Testis (tissue), 3 donors: ENCODE measurements around the gene FAAH. TPM values are rescaled to one million over a fixed set of nuclear protein-coding genes. Genes with fewer than 3 reads are reported as not detected.

Experiments
- DNase-seq: peaks from one replicate; pipeline ENCODE4 v3.0.0-alpha.2; 2019
- H3K27ac ChIP-seq, 2 donors: fragments of 200-600 bp; sonication (generic); one replicate each; pipeline ENCODE4 v1.5.1; 2019
- H3K27me3 ChIP-seq: fragments of 200-600 bp; sonication (generic); one replicate; pipeline ENCODE4 v1.5.1; 2019
- H3K36me3 ChIP-seq: fragments of 200-600 bp; sonication (generic); one replicate; pipeline ENCODE4 v1.5.1; 2017; ENCODE audit warnings: low read depth; ENCODE audit errors: missing control alignments
- H3K4me1 ChIP-seq: fragments of 200-600 bp; sonication (generic); one replicate; pipeline ENCODE4 v1.5.1; 2019
- H3K4me3 ChIP-seq, 2 donors: fragments of 200-600 bp; sonication (generic); one replicate each; pipeline ENCODE4 v1.5.1; 2017 to 2019
- H3K9me3 ChIP-seq: fragments of 200-600 bp; sonication (generic); one replicate; pipeline ENCODE4 v1.5.1; 2017
- POLR2A ChIP-seq: fragments of 450-650 bp; IDR thresholded peaks from one replicate; pipeline ENCODE4 v1.6.1; 2017; ENCODE audit warnings: antibody characterized with exemption, mild to moderate bottlenecking, moderate library complexity
- WGBS, 2 donors: methylation state at CpG; one replicate each; pipeline ENCODE4 v1.1.5; 2018; 5-methylcytosine and 5-hydroxymethylcytosine counted together
- intact Hi-C: fragments of 100-400 bp; cut with DNase I; formaldehyde crosslinking; loops from one replicate; pipeline ENCODE4 v1.15.1; 2023; ENCODE audit warnings: low total_unique reads
- polyA plus RNA-seq: library from polyadenylated mRNA; stranded (reverse); fragments of 350-450 nt; fragmentation: Illumina TruSeq; extraction: RNeasy Lipid Tissue Mini Kit (QIAGEN cat#74804); gene quantifications from one replicate; pipeline ENCODE4 v1.2.3, GENCODE V29; 2014; ENCODE audit warnings: low read depth, low replicate concordance; ENCODE audit not compliant: insufficient read depth
- total RNA-seq, 2 donors: library from RNA; depleted of rRNA; stranded (reverse); fragments of >200 nt; gene quantifications; one replicate each; pipeline ENCODE4 v1.2.3, GENCODE V29; 2016
- TF ChIP-seq, protein P1 (sequence below), 3 experiments: fragments of 450-650 bp in 2 of 3; fragments of 200-600 bp in 1 of 3; sonication (generic) in 1 of 3; IDR thresholded peaks; one replicate each; pipeline ENCODE4 v1.5.1; 2016 to 2019; ENCODE audit warnings: antibody characterized with exemption in 3 of 3, mild to moderate bottlenecking in 2 of 3, moderate library complexity in 1 of 3

Gene FAAH
- total and polyA plus RNA-seq, 3 donors from 2014 or later: 55.8 to 113 (median 72.0) TPM

DNA sequence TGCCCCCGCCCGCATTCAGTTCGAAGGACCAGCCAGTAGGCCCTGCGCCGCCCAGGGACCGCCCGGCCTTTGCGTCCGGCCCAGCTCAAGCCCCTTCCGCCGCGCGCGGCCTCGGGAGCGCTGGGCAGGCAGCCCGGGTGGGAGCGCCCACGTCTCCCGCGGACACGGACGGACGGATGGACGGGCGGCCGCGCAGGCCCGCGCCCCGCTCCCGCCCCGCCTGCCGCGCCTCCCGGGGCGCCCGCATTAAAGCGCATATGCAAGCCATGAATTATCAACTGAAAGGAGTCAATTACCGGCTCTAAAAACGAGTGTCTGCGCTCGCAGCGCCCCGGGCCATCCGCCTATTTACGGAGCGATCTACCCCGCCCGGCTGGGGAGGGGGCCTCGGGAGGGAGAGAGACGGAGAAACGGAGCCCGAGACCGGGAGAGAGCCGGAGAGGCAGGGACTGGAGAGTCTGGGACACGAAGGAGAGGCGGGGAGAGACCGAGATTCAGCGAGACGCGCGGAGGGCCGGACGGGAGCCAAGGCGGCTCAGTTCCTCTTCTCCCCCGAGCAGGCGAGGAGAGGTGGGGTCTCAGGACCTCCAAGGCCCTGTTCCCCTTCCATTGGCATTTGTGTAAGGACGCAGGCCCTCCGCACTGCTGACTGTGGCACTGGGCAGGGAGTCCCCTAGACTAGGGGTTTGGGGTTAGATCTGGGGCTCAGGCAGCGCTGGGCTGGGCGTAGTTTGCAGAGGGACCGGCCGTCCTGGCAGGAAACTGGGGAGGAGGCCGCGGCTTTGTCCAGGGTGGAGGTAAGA lies 54.2 kb downstream of the FAAH start:
- Histone ChIP-seq H3K27me3 (no peaks in the 10 kb centered on the region), H3K9me3 (no peaks in the 10 kb centered on the region), H3K4me3 (peak overlapping the region; percentile 19 to 51), H3K4me1 (no peaks in the 10 kb centered on the region), H3K27ac (no peak overlapping the region), H3K36me3 (no peaks in the 10 kb centered on the region)
- intact Hi-C loops: loop anchor here (10.0 kb wide), 1 partner anchor 76 kb away; no protein-coding TSS in a partner anchor
- WGBS, 2 donors: 3 to 5% methylated on average over 20 to 76 of the region's 76 CpGs
- no peak for DNase-seq
- TF ChIP-seq POLR2A: no peak
- TF ChIP-seq, protein P1, sequence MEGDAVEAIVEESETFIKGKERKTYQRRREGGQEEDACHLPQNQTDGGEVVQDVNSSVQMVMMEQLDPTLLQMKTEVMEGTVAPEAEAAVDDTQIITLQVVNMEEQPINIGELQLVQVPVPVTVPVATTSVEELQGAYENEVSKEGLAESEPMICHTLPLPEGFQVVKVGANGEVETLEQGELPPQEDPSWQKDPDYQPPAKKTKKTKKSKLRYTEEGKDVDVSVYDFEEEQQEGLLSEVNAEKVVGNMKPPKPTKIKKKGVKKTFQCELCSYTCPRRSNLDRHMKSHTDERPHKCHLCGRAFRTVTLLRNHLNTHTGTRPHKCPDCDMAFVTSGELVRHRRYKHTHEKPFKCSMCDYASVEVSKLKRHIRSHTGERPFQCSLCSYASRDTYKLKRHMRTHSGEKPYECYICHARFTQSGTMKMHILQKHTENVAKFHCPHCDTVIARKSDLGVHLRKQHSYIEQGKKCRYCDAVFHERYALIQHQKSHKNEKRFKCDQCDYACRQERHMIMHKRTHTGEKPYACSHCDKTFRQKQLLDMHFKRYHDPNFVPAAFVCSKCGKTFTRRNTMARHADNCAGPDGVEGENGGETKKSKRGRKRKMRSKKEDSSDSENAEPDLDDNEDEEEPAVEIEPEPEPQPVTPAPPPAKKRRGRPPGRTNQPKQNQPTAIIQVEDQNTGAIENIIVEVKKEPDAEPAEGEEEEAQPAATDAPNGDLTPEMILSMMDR (IDR thresholded peaks at IDR 0.05): no peak

DNA sequence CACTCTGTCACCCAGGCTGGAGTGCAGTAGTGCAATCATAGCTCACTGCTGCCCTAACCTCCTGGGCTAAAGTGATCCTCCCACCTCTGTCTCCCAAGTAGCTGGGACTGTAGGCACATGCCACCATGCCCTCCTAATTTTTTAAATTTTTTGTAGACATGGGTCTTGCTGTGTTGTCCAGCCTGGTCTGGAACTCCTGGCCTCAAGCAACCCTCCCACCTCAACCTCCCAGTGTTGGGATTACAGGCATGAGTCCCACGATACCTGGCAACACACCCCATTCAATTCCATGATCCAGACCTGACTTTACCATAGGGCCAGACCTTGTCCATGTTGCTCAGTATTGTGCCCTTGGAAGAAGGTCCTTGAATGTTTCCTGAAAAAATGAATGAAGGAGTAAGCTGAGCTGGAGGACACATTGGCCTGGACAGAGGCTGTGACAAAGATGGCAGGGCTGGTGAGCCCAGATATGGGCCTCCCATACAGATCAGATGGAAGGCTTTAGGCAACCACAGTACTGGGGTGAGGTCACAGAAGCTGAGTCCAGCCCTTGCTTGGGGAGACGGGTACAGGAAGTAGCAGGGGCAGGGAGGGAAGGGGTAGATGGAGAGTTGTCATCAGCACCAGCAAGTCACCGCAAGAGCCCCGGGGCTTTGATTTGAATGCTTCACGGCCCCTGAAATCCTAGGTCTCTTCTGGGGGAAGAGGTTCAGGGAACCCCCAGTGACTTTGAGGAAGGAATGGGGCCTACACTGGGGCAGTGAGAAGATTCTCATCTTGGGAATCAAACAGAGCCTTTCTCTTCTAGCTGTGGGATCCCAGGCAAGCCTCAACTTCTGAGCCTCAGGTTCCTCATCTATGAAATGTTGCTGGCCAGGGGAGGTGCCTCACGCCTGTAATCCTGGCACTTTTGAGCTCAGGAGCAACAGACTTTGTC lies 55.4 kb downstream of the FAAH start:
- DNase-seq: no peak
- 87 to 89% methylated on average over 6 of the region's 6 CpGs for WGBS, 2 donors
- Histone ChIP-seq H3K9me3 (no peaks in the 10 kb centered on the region), H3K27me3 (no peaks in the 10 kb centered on the region), H3K4me3 (no peak overlapping the region), H3K27ac (no peak overlapping the region), H3K4me1 (no peaks in the 10 kb centered on the region), H3K36me3 (no peaks in the 10 kb centered on the region)
- TF ChIP-seq POLR2A: no peak
- TF ChIP-seq, protein P1 (IDR thresholded peaks at IDR 0.05): no peak
- intact Hi-C loops: loop anchor here (10.0 kb wide), 1 partner anchor 75 kb away; no protein-coding TSS in a partner anchor

DNA sequence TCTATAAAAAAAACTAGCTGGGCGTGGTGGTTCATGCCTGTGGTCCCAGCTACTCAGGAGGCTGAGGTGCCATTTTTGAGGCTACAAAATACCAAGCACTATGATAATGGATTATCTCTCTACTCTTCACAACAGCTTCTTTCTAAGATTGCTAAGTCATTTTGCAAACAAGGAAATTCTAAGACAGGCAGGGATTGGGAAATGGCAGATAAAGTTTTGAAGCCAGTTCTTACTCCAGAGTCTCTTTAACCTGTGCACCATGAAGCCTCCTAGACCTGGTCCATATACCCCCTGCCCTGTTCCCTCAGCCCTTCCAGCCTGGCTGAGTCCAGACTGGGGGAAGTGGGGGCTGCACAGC lies 56.0 kb downstream of the FAAH start:
- Histone ChIP-seq H3K4me3 (no peak overlapping the region), H3K4me1 (no peaks in the 10 kb centered on the region), H3K9me3 (no peaks in the 10 kb centered on the region), H3K27ac (no peak overlapping the region), H3K27me3 (no peaks in the 10 kb centered on the region), H3K36me3 (no peaks in the 10 kb centered on the region)
- DNase-seq: no peak
- intact Hi-C loops: no loop called here
- no peak for TF ChIP-seq POLR2A
- TF ChIP-seq, protein P1 (IDR thresholded peaks at IDR 0.05): no peak
- WGBS, 2 donors: 93 to 100% methylated on average over 1 of the region's 1 CpG

DNA sequence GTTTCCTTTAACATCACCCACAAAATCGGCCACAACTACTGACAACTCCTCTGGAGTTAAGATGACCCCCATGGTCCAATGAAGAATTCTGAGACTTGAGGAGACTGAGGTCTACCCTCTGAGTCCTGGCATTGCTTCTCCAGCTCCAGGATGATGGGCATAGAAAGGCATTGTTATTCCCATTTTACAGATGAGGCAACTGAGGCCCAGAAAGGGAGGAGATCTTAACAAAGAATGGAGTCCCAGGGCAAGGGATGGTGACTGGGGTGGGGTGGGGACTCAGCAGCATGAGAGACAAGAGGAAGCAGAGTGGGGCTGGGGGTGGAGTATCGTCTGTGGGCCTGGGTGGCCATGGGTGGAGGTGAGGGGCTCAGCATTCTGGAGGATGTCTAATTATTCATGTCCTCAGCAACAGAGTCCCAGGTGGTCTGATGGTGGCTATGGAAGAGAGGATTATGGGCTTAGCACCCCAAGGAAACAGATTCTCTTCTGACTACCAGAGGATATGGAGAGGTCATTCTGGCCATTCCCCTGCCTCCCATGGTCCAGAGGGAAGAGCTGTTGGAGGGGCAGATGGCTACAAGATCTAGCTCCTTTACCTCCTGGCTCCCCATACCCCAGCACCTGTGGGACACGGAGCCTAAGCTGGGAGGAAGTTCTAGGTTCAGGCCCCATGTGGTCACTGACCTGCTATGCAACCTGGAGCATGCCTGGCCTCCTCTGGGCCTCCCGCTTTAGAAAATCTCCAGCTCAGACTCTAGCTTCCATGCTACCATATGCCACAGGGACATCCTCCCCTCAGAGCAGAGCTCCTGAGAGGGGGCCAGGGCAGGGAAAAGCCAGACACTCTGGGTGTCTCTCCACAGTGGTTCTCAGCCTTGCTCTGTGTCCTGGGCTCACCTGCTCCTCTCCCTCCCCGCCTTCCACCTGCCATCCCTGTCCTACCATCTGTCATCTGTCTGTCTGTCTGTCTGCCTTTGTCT lies 58.1 kb downstream of the FAAH start:
- no peaks in the 10 kb centered on the region for H3K4me1 ChIP-seq
- DNase-seq: no peak
- 71 to 83% methylated on average over 5 of the region's 5 CpGs for WGBS, 2 donors
- intact Hi-C loops: no loop called here
- H3K4me3 ChIP-seq: no peak overlapping the region
- TF ChIP-seq, protein P1 (IDR thresholded peaks at IDR 0.05): no peak
- no peak for TF ChIP-seq POLR2A
- H3K36me3 ChIP-seq: no peaks in the 10 kb centered on the region
- H3K27me3 ChIP-seq: no peaks in the 10 kb centered on the region
- H3K9me3 ChIP-seq: no peaks in the 10 kb centered on the region
- no peak overlapping the region for H3K27ac ChIP-seq
